OCI-LY3 (cell line): ENCODE data around the gene NPTX1.

Source experiments
- EZH2phosphoT487 ChIP-seq: fragments of 200-600 bp; shearing (Covaris generic); IDR thresholded peaks from 2 replicates; pipeline ENCODE4 v1.6.1; 2018; ENCODE audit warnings: antibody characterized with exemption, mixed run types, low read depth
- TF ChIP-seq, protein P1 (sequence below): fragments of 200-600, 300-600 bp; sonication (generic); IDR thresholded peaks from 2 replicates; pipeline ENCODE4 v1.5.1; 2014; ENCODE audit warnings: antibody characterized with exemption, low read length, low read depth

DNA sequence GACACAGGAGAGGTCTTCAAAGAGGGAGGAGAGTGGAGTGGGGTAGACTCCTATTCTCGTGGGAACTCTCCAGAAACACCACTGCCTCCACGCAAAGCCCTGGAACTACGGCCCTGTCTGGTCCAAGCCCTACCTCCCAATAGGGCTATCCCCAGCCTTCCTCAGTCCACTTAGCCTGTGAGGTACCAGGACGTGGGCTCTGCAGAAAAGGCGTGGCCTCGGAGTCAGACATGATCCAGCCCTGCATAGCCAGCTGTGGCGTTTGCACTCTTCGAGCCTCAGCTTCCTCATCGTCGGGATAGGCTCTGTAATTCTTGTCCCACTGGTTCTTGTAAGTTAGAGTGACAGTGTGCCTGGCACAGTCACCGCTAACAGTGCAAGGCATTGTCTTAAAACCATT, 47.6 kb downstream of the NPTX1 start:
- TF ChIP-seq, protein P1, sequence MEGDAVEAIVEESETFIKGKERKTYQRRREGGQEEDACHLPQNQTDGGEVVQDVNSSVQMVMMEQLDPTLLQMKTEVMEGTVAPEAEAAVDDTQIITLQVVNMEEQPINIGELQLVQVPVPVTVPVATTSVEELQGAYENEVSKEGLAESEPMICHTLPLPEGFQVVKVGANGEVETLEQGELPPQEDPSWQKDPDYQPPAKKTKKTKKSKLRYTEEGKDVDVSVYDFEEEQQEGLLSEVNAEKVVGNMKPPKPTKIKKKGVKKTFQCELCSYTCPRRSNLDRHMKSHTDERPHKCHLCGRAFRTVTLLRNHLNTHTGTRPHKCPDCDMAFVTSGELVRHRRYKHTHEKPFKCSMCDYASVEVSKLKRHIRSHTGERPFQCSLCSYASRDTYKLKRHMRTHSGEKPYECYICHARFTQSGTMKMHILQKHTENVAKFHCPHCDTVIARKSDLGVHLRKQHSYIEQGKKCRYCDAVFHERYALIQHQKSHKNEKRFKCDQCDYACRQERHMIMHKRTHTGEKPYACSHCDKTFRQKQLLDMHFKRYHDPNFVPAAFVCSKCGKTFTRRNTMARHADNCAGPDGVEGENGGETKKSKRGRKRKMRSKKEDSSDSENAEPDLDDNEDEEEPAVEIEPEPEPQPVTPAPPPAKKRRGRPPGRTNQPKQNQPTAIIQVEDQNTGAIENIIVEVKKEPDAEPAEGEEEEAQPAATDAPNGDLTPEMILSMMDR, result no peak
- no peak for TF ChIP-seq EZH2phosphoT487
